Activated CD8-positive, alpha-beta memory T cell treated with anti-CD3 and anti-CD28 coated beads, Interleukin-2, amount 50 U/mL, for 48 hours (primary cell): ENCODE data around the gene DPH3.

Source experiments
- DNase-seq: peaks from one replicate; pipeline ENCODE4 v3.0.0-alpha.2; 2020

Gene DPH3

DNA sequence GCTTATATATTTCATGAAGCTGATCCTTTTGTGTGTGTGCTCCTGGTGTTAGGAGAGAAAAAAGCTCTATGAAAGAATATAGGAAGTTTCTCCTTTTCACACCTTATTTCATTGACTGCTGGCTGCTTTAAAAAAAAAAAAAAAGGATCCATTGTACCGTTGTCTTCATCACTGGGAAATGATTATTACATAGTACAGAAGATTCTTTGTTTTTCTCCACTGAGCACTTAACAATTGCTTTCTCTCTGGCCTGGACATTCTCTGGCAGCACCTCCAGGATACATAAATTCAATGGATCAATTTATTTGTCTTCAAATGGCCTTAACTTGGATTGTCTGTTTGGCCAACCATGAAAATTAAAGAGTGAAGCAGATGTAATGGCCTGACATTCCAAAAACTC is 37.2 kb downstream of the DPH3 start:
- no peak for DNase-seq

DNA sequence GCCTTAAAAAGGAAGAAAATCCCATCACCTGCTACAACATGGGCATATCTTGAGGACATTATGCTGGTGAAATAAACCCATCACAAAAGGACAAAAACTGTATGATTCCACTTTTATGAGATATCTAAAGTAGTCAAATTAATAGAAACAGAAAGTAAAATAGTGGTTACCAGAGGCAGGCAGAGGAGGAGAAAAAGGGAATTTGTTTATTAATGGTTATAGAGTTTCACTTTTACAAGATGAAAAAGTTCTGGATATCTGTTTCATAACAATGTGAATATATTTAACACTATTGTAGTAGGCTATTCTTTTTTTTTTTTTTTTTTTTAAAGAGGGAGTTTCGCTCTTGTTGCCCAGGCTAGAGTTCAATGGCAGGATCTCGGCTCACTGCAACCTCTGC is 40.4 kb downstream of the DPH3 start:
- DNase-seq: no peak

DNA sequence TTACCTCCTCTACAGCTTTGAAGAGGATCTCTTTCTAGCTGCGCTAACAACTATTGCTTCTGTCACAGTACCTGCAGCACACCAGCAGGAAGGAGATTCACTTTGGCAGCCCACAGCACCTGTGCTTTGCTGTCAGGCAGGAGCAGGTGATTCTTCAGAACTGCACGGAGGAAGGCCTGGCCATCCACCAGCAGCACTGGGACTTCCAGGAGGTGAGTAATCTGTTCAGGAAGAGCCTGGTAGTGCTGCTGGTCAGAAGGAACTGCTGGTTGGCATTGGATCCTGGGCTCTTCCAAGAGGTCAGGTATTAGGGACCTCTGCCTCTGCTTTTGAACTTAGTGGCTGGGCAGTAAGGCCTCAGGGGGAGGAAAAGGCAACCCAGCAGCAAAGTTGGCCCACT is 42.2 kb downstream of the DPH3 start:
- DNase-seq: no peak

DNA sequence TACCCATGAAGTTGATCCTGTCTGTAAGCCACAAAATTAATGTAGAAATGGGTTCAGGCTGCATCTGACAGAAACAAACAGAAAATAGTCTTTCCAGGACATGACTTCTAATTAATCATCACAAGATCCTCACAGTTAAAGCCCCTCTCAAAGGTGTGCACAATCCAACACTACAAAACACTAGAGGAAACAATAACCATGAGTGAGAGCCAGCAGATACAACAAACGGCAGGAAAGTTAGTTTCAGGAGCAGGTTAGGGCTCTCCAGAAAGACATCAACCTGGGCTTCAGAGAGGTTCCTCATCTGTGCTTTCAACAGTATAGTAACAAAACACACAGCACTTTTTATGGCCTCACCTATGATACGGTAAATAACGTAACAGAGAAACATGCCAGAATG is 42.8 kb downstream of the DPH3 start:
- no peak for DNase-seq

DNA sequence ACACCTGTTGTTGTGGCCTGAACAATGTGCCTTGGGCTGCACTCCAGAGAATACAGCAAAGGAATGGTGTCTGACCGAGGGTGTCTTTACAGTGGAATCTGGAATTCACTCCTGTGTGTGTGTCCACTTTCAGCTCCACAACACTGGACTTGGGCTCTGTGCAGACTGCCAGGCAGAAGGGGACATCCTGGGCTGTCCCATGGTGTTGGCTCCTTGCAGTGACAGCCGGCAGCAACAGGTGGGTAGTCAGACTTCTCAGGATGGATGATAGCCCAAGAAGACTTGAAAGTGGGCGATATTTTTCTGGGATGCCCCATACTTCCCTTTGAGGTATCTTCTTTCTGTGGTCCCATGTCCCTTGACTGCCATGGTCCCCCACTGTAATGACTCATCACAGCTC is 45.0 kb downstream of the DPH3 start:
- DNase-seq: no peak

DNA sequence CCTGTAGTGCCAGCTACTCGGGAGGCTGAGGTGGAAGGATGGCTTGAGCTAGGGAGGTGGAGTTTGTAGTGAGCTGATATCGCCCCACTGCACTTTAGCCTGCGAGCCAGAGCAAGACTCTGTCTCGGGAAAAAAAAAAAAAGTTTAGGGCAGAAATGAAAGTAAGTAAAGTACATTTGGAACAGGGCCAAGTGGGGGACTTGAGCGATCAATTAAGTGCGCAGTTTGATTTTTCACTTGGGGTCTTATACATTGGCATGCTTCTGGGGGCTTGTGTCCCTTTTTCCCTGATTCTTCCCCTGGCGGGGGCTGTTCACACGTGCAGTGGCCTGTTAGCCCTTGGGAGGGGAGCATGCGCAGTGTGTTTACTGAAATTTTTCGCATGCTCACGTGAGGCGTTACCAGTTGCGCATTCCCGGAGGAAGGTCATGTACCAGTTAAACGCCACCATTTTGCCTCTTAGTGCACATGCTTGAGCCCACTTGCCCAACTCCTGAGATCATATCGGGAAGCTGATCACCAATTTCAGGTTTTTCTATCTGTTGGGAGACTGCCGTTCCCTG is 48.3 kb downstream of the DPH3 start:
- no peak for DNase-seq

DNA sequence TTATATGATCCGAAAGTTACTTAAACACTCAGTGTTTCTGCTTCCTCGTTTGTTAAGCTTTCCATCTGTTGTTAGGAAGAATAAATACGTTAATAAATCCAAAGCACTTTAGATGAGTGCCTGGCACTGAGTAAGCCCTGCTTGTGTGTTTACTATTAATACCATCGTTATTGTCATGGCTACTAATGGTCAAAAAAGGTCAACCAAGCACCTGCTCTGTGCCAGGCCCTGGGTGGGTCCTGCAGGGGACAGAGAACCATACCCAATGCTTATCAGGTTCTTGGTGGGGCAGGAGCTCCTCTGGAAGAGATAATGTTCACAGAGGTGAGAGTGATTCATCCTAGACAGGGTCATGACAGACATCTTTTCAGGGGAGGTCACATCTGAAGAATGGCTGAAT is 50.4 kb downstream of the DPH3 start:
- DNase-seq: no peak

DNA sequence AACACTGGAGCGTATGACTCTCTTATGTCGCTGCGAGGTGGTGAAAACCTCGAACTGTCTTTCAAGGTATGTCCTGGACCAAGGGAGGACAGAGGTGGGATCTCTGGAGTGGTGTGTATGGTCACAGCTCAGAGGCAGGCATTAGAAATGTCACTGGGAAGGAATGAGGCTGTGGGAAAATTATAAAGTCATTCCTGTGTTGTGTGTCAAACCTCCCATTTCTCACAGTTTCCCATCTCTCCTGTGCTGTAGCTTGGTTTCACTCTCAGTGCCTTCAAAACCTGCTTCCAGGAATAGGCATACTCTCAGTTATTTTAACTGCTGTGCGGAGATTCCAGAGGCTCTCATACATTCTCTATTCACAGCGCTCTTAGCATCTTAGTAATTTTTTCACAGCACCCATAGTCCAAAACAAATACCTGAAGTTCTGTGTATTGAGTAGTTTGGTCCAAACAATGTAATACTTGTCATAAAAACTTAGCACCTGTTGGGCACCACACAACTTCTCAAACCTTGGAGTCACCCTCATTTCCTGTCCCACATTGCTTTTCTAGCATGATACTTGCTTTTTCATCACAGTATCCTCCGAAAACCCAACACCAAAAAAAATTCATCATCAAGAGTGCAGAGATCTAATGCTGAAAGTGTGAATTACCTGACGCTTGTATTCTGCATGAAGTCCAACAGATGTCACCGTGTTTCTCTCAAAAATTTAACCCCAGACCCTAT is 53.4 kb downstream of the DPH3 start:
- no peak for DNase-seq
